Mammary epithelial cell (primary cell): Measurements from ENCODE around the gene BRIP1.

Source experiments
- CTCF ChIP-seq, 2 donors: IDR thresholded peaks in 1 of 2; conservative IDR thresholded peaks in 1 of 2; 2 replicates each; pipeline ENCODE4 v1.5.1; 2011 to 2012; ENCODE audit warnings: inconsistent platforms in 2 of 2, low read length in 2 of 2, mild to moderate bottlenecking in 2 of 2, control low read depth in 1 of 2, low read depth in 1 of 2; ENCODE audit not compliant: insufficient read depth in 1 of 2; ENCODE audit errors: extremely low read depth in 1 of 2
- EZH2 ChIP-seq: IDR thresholded peaks from 2 replicates; pipeline ENCODE4 v1.6.1; 2012; ENCODE audit warnings: low read length, inconsistent platforms, borderline replicate concordance

GRCh38 chr17:61737820-61738219 lies 125.5 kb downstream of the BRIP1 start:
- no peak for TF ChIP-seq CTCF (conservative IDR thresholded peaks at IDR 0.05 in 1 of 2, IDR thresholded peaks at IDR 0.05 in 1 of 2; ENCODE audit: extremely low read depth in 1 of 2, insufficient read depth in 1 of 2, low read depth in 1 of 2, low read length in 2 of 2)
- no peak for TF ChIP-seq EZH2
